Measurements from ENCODE around the gene NXNL1.
"Not testable (repeated sequence)": the region's sequence is repeated elsewhere in the genome, so short reads cannot be mapped to it uniquely, and the experiment has no call there.

NXNL1 gene

GRCh38 chr19:17486545-17487240, 26.0 kb upstream of the NXNL1 start:
- DNase-seq (ENCODE audit: low spot score): no peak

GRCh38 chr19:17484520-17485185, 23.9 kb upstream of the NXNL1 start:
- no peak for DNase-seq (ENCODE audit: low spot score)

- no peak for DNase-seq (ENCODE audit: low spot score)
Observed at GRCh38 chr19:17483605-17484002, 22.9 kb upstream of the NXNL1 start.

- no peak for DNase-seq (ENCODE audit: low spot score)
Observed at GRCh38 chr19:17482877-17483604, 22.3 kb upstream of the NXNL1 start.

GRCh38 chr19:17481986-17482385, 21.3 kb upstream of the NXNL1 start:
- no peak for DNase-seq (ENCODE audit: low spot score)

- no peak for DNase-seq (ENCODE audit: low spot score)
Observed at GRCh38 chr19:17479325-17479791, 18.6 kb upstream of the NXNL1 start.

- DNase-seq (ENCODE audit: low spot score): no peak
Observed at GRCh38 chr19:17475541-17476115, 14.9 kb upstream of the NXNL1 start.

GRCh38 chr19:17475011-17475540, 14.3 kb upstream of the NXNL1 start:
- DNase-seq (ENCODE audit: low spot score): not testable (repeated sequence)

- no peak for DNase-seq (ENCODE audit: low spot score)
Observed at GRCh38 chr19:17473041-17473440, 12.3 kb upstream of the NXNL1 start.

GRCh38 chr19:17471410-17472125, 10.8 kb upstream of the NXNL1 start:
- no peak for DNase-seq (ENCODE audit: low spot score)

- DNase-seq (ENCODE audit: low spot score): peak; percentile 99
Observed at GRCh38 chr19:17470068-17470841, 9.5 kb upstream of the NXNL1 start, which contains the start of gene SLC27A1. Gene SLC27A1 (plus strand): TSS chr19:17470524. CDS start chr19:17470541, 17 bp downstream.

- DNase-seq (ENCODE audit: low spot score): peak; percentile 92
Observed at GRCh38 chr19:17469481-17470067, 8.8 kb upstream of the NXNL1 start.

- DNase-seq (ENCODE audit: low spot score): no peak
Observed at GRCh38 chr19:17469092-17469480, 8.4 kb upstream of the NXNL1 start.

- DNase-seq (ENCODE audit: low spot score): no peak
Observed at GRCh38 chr19:17468302-17469091, 7.8 kb upstream of the NXNL1 start.

GRCh38 chr19:17467471-17468301, 7.0 kb upstream of the NXNL1 start:
- DNase-seq (ENCODE audit: low spot score): no peak

- no peak for DNase-seq (ENCODE audit: low spot score)
Observed at GRCh38 chr19:17466487-17466850, 5.7 kb upstream of the NXNL1 start.

GRCh38 chr19:17458970-17459369, 1.8 kb downstream of the NXNL1 start:
- DNase-seq (ENCODE audit: low spot score): no peak

- no peak for DNase-seq (ENCODE audit: low spot score)
Observed at GRCh38 chr19:17457616-17458015, 3.1 kb downstream of the NXNL1 start.

GRCh38 chr19:17456127-17456526, 4.6 kb downstream of the NXNL1 start:
- DNase-seq (ENCODE audit: low spot score): no peak
